Sigmoid colon (tissue), 7 donors: ENCODE measurements around the gene LRRTM4. TPM values are rescaled to one million over a fixed set of nuclear protein-coding genes. Genes with fewer than 3 reads are reported as not detected.

Experiments
- DNase-seq: peaks from one replicate; pipeline ENCODE4 v3.0.0-alpha.2; 2019
- H3K27ac ChIP-seq, 4 donors: fragments of 200-600 bp; sonication (generic); one replicate each; pipeline ENCODE4 v1.5.1; 2016 to 2019; ENCODE audit warnings: mild to moderate bottlenecking in 1 of 4
- H3K27me3 ChIP-seq, 3 donors: fragments of 200-600 bp; sonication (generic); one replicate each; pipeline ENCODE4 v1.5.1; 2019; ENCODE audit warnings: mild to moderate bottlenecking in 1 of 3
- H3K36me3 ChIP-seq, 4 donors: fragments of 200-600 bp; sonication (generic); one replicate each; pipeline ENCODE4 v1.5.1; 2016 to 2019
- H3K4me1 ChIP-seq, 4 donors: fragments of 200-600 bp; sonication (generic); one replicate each; pipeline ENCODE4 v1.5.1; 2017 to 2019
- H3K4me3 ChIP-seq, 4 donors: fragments of 200-600 bp; sonication (generic); one replicate each; pipeline ENCODE4 v1.5.1; 2017 to 2019; ENCODE audit warnings: mild to moderate bottlenecking in 2 of 4, moderate library complexity in 1 of 4
- H3K9me3 ChIP-seq, 4 donors: fragments of 200-600 bp in 3 of 4; sonication (generic) in 3 of 4; one replicate each; pipeline versions ENCODE4 v1.5.1 to v1.6.1; 2013 to 2019
- CTCF ChIP-seq, 4 experiments: fragments of 450-650 bp in 3 of 4; fragments of 200-600 bp in 1 of 4; IDR thresholded peaks; one replicate each; pipeline ENCODE4 v1.5.1; 2016 to 2019; ENCODE audit warnings: antibody characterized with exemption in 4 of 4, mild to moderate bottlenecking in 3 of 4, moderate library complexity in 2 of 4
- EP300 ChIP-seq, 4 donors: sonication (generic); formaldehyde crosslinking; IDR thresholded peaks; one replicate each; pipeline ENCODE4 v1.6.1; 2017; ENCODE audit warnings: antibody characterized with exemption in 4 of 4
- POLR2A ChIP-seq, 2 donors: fragments of 450-650 bp; IDR thresholded peaks; one replicate each; pipeline ENCODE4 v1.6.1; 2016; ENCODE audit warnings: antibody characterized with exemption in 2 of 2, mild to moderate bottlenecking in 2 of 2, moderate library complexity in 2 of 2
- POLR2AphosphoS5 ChIP-seq, 4 donors: sonication (generic); formaldehyde crosslinking; IDR thresholded peaks; one replicate each; pipeline ENCODE4 v1.6.1; 2017; ENCODE audit warnings: antibody characterized with exemption in 4 of 4
- WGBS, 2 donors: extraction: QIAGEN DNeasy Blood & Tissue Kit; methylation state at CpG; one replicate each; pipeline ENCODE4 v1.1.7; 2013; 5-methylcytosine and 5-hydroxymethylcytosine counted together
- intact Hi-C: fragments of 100-400 bp; cut with DNase I; formaldehyde crosslinking; loops from one replicate; pipeline ENCODE4 v1.15.1; 2023
- polyA plus RNA-seq, 3 donors: library from polyadenylated mRNA; stranded (reverse); fragments of 200-250 nt; gene quantifications; one replicate each; pipeline ENCODE4 v1.2.3, GENCODE V29; 2013
- total RNA-seq, 4 donors: library from RNA; depleted of rRNA; stranded (reverse); fragments of >200 nt; gene quantifications; one replicate each; pipeline ENCODE4 v1.1.0, GENCODE V29; 2016
- donor health status: healthy with polysubstance abuse.
- donor health status: Bipolar disorder and iron deficiency.
- donor health status: healthy.

LRRTM4 gene
- total and polyA plus RNA-seq, 7 donors: 0.17 to 1.1 (median 0.55) TPM; not detected in 2

GRCh38 chr2:77552956-77553355 lies 30.8 kb upstream of the LRRTM4 start:
- H3K4me3 ChIP-seq: no peak overlapping the region
- WGBS, 2 donors: 89 to 93% methylated on average over 2 of the region's 2 CpGs

GRCh38 chr2:77538031-77538430 lies 15.9 kb upstream of the LRRTM4 start:
- Histone ChIP-seq H3K27me3 (no peaks in the 10 kb centered on the region), H3K27ac (no peak overlapping the region), H3K4me1 (no peaks in the 10 kb centered on the region), H3K4me3 (no peak overlapping the region), H3K36me3 (no peaks in the 10 kb centered on the region), H3K9me3 (peaks cover 0 to 2% (median 0%) of the 10 kb centered on the region in 4 donors)
- no peak for TF ChIP-seq CTCF (IDR thresholded peaks at IDR 0.05)
- TF ChIP-seq EP300 (IDR thresholded peaks at IDR 0.05): no peak
- TF ChIP-seq POLR2A (IDR thresholded peaks at IDR 0.05): no peak
- no peak for TF ChIP-seq POLR2AphosphoS5 (IDR thresholded peaks at IDR 0.05)
- DNase-seq: no peak
- WGBS, 2 donors: 89 to 92% methylated on average over 3 of the region's 3 CpGs
- intact Hi-C loops: no loop called here

More at GRCh38 chr2:77552956-77553355, 30.8 kb upstream of the LRRTM4 start:
- Histone ChIP-seq H3K36me3 (no peaks in the 10 kb centered on the region), H3K4me1 (no peaks in the 10 kb centered on the region), H3K9me3 (peaks cover 0 to 2% (median 0%) of the 10 kb centered on the region in 4 donors), H3K27ac (no peak overlapping the region), H3K27me3 (no peaks in the 10 kb centered on the region)
- DNase-seq: no peak
- TF ChIP-seq CTCF (IDR thresholded peaks at IDR 0.05): no peak
- TF ChIP-seq POLR2A (IDR thresholded peaks at IDR 0.05): no peak
- no peak for TF ChIP-seq EP300 (IDR thresholded peaks at IDR 0.05)
- no peak for TF ChIP-seq POLR2AphosphoS5 (IDR thresholded peaks at IDR 0.05)
- intact Hi-C loops: no loop called here

DNA sequence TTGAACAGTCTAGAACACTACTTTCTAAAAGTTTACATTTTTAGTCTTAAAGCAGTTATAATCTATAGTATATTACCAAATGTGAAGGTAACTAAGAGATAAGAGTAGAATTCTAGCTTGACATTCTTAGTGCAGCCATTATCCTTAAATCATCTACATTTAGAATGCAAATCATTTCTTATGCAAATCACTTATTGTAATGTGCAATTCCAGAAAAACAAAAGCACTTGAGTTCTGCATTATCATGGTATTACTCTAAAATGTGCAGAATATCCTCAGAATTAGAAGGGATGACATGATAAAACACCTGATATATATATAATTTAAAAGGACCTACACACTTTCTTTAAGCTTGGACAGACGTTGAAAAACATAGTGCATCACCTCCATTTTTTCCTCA lies 712 bp upstream of the LRRTM4 start:
- Histone ChIP-seq H3K9me3 (no peaks in the 10 kb centered on the region), H3K4me3 (no peak overlapping the region), H3K27ac (no peak overlapping the region), H3K36me3 (no peaks in the 10 kb centered on the region), H3K4me1 (peaks cover 0 to 4% (median 0%) of the 10 kb centered on the region in 4 donors), H3K27me3 (no peaks in the 10 kb centered on the region)
- intact Hi-C loops: no loop called here
- DNase-seq: no peak
- WGBS, 2 donors: 60 to 61% methylated on average over 1 of the region's 1 CpG
- TF ChIP-seq CTCF (IDR thresholded peaks at IDR 0.05) (no peak), POLR2AphosphoS5 (IDR thresholded peaks at IDR 0.05) (no peak), POLR2A (IDR thresholded peaks at IDR 0.05) (no peak), EP300 (IDR thresholded peaks at IDR 0.05) (no peak)

GRCh38 chr2:77521548-77521891 lies 656 bp downstream of the LRRTM4 start:
- intact Hi-C loops: no loop called here
- H3K27me3 ChIP-seq: no peaks in the 10 kb centered on the region
- TF ChIP-seq POLR2AphosphoS5 (IDR thresholded peaks at IDR 0.05) (no peak), POLR2A (IDR thresholded peaks at IDR 0.05) (no peak), CTCF (IDR thresholded peaks at IDR 0.05) (no peak), EP300 (IDR thresholded peaks at IDR 0.05) (no peak)
- no peaks in the 10 kb centered on the region for H3K36me3 ChIP-seq
- H3K4me1 ChIP-seq: peaks cover 0 to 4% (median 0%) of the 10 kb centered on the region in 4 donors
- WGBS, 2 donors: 30 to 53% methylated on average over 7 of the region's 7 CpGs
- no peak overlapping the region for H3K27ac ChIP-seq
- no peaks in the 10 kb centered on the region for H3K9me3 ChIP-seq
- no peak for DNase-seq
- H3K4me3 ChIP-seq: peak overlapping the region in 3 of 4 donors; percentile 2 to 13 (median 6)
